Fibroblast of the aortic adventitia (primary cell): ENCODE data around the gene S1PR4. TPM values are rescaled to one million over a fixed set of nuclear protein-coding genes. Genes with fewer than 3 reads are reported as not detected.
A peak's percentile ranks its signal among the peaks of the same experiment; 100 is the strongest.
"Not testable (repeated sequence)": the region's sequence is repeated elsewhere in the genome, so short reads cannot be mapped to it uniquely, and the experiment has no call there.

ENCODE experiments used
- DNase-seq: peaks from one replicate; pipeline ENCODE4 v3.0.0-alpha.2; 2010; ENCODE audit warnings: low read depth
- H3K4me3 ChIP-seq: 2 replicates; pipeline ENCODE4 v1.5.1; 2011; ENCODE audit warnings: low read depth, mild to moderate bottlenecking, control low read depth, low read length, moderate library complexity
- total RNA-seq: library from RNA; depleted of rRNA; stranded (reverse); fragments of >200 nt; gene quantifications from 2 replicates; pipeline ENCODE4 v1.2.3, GENCODE V29; 2012; ENCODE audit warnings: low replicate concordance
- TF ChIP-seq, protein P1 (sequence below): IDR thresholded peaks from 2 replicates; pipeline ENCODE4 v1.5.1; 2011; ENCODE audit warnings: mild to moderate bottlenecking, low read length, control low read depth, inconsistent platforms; ENCODE audit not compliant: insufficient read depth

Gene S1PR4
- total RNA-seq, 1 donor: not detected

DNA sequence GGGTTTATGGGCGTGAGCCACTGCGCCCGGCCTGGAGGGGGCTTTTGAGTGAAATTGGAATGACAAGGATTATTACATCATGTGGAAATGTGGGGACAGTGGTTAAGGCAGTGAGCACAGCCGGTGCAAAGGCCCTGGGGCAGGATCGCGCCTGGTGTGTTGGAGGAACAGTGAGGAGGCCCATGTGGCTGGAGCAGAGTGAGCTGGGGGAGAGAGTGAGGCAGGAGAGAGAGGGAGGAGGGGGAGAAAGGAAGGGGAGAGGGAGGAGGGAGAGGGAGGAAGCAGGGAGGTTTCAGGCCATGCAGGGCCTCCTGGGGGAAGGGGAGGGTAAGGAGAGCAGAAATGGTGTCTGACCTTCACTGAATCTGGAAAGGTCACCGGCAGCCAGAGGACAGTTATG is 34.6 kb downstream of the S1PR4 start:
- TF ChIP-seq, protein P1, sequence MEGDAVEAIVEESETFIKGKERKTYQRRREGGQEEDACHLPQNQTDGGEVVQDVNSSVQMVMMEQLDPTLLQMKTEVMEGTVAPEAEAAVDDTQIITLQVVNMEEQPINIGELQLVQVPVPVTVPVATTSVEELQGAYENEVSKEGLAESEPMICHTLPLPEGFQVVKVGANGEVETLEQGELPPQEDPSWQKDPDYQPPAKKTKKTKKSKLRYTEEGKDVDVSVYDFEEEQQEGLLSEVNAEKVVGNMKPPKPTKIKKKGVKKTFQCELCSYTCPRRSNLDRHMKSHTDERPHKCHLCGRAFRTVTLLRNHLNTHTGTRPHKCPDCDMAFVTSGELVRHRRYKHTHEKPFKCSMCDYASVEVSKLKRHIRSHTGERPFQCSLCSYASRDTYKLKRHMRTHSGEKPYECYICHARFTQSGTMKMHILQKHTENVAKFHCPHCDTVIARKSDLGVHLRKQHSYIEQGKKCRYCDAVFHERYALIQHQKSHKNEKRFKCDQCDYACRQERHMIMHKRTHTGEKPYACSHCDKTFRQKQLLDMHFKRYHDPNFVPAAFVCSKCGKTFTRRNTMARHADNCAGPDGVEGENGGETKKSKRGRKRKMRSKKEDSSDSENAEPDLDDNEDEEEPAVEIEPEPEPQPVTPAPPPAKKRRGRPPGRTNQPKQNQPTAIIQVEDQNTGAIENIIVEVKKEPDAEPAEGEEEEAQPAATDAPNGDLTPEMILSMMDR: no peak
- DNase-seq: no peak
- H3K4me3 ChIP-seq: no peak overlapping the region

DNA sequence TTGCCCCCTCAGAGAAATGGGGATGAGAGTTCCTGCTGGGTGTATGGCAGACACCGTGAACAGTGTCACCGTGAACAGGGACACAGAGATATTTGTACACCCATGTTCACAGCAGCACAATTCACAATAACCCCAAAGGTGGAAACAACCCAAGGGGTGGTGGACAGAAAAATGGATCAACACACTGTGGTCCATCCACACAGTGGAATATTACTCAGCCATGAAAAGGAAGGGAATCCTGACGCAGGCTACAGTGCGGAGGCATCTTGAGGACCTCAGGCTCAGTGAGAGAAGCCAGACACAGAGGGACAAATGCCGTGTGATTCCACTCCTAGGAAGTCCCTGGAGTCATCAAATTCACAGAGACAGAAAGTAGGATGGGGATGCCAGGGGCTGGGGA is 38.3 kb downstream of the S1PR4 start:
- no peak for DNase-seq
- H3K4me3 ChIP-seq: no peak overlapping the region
- TF ChIP-seq, protein P1: no peak

GRCh38 chr19:3220576-3220975 is 42.0 kb downstream of the S1PR4 start:
- no peak overlapping the region for H3K4me3 ChIP-seq
- no peak for DNase-seq
- TF ChIP-seq, protein P1: no peak

GRCh38 chr19:3221576-3221975 is 43.0 kb downstream of the S1PR4 start:
- DNase-seq, H3K4me3 ChIP-seq: not testable (repeated sequence)

GRCh38 chr19:3222709-3223108 is 44.1 kb downstream of the S1PR4 start:
- H3K4me3 ChIP-seq: no peak overlapping the region
- TF ChIP-seq, protein P1: no peak
- DNase-seq: no peak

DNA sequence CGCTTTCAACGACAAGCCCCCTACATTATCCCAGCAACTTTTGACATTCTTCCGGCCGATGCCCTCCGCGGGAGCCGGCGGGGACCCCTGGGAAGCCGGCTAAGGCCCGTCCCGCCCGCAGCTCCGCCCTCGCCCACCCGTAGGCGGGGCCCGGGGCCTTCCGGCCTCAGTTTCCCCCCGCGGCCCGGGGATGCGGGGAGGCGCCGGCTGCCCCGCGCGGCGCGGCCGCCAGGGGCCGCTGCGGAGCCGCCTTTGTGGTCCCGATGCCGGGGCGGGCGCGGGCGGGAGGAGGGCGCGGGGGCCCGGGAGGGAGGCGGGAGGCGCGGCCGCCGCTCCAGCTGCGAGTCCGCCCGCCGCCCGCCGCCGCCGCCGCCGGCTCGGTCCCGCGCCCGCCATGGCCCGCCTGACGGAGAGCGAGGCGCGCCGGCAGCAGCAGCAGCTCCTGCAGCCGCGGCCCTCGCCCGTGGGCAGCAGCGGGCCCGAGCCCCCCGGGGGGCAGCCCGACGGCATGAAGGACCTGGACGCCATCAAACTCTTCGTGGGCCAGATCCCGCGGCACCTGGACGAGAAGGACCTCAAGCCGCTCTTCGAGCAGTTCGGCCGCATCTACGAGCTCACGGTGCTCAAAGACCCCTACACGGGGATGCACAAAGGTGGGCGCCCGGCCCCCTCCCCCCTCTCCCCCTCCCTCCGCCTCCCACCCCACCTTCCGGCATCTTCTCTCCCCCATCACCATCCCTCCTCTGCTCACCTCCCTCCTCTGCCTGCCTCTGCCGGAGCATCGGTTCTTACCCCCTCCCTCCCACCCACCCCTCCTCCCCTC is 46.0 kb downstream of the S1PR4 start, which contains the start of gene CELF5:
Gene CELF5 (plus strand): TSS at position 316 of the 823 bp plus-strand sequence. CDS start 79 bp downstream, at position 395.
- peak within 1 kb of the TSS; percentile 22 for H3K4me3 ChIP-seq
- TF ChIP-seq, protein P1: peak; percentile 28
- no peak for DNase-seq

DNA sequence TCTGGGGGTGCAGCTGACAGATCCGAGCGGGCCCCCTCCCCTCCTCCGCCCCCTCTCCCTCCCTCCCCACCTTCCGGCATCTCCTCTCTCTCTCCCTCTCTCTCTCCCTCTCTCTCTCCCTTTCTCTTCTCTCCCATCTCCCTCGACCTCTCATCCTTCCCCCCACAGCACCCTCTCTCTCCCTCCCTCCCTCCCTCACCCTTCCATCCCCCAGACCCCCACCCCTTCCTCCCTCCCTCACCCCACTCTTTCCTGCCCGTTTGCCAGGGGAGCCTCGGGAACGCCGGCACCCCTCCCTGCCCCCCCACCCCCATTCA is 46.6 kb downstream of the S1PR4 start:
- H3K4me3 ChIP-seq: no peak overlapping the region
- TF ChIP-seq, protein P1: no peak
- DNase-seq: no peak
